DMS53 (cell line): ENCODE measurements around the gene RUNX2.

ENCODE experiments used
- DNase-seq: peaks from one replicate; lab custom pipeline; 2025; lab: John Stamatoyannopoulos, UW

Gene RUNX2

GRCh38 chr6:45415788-45416518 lies 87.8 kb downstream of the RUNX2 start:
- DNase-seq = no peak

GRCh38 chr6:45416700-45417099 lies 88.6 kb downstream of the RUNX2 start:
- DNase-seq = no peak

DNA sequence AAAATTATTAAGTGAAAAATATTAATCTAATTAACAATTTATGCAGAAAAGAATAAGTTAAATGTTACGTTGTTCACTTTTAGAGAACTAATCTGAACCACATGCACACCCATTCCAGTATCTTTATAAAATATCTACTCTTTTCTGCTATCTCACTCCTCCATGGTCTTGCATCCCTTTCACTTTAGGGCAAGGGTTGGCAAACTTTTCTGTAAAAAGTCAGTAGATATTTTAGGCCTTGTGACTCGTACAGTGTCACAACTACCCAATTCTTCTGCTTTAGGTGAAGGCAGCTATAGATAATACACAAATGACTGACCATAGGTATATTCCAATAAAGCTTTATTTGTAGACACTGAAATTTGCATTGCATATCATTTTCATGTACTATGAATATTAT lies 89.3 kb downstream of the RUNX2 start:
- DNase-seq = no peak

DNA sequence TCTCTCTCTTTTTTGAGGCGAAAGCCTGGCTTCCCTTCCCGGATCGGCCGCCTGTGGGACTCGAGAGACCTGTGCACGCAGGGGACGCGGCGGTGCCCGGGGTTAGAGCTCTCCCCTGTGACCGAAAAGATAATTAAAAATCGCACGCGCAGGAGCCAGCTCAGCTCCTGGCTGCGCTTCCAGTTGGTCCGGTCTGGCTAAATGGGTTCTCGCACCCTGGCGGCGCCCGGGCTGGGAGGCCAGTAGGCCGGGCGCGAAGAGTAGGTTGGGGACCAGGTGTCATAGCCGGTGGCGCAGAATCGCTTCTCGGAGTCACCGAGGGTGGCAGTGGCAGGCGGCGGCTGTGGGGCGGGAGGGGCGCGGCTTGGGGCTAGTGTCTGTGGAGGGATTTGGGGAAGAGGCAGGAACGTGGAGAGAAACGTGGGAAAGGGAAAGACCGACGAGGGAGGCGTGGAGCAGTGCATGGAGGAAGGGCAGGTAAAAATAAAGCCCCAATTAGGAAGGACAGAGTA lies 91.5 kb downstream of the RUNX2 start:
- peak; percentile 92 for DNase-seq

DNA sequence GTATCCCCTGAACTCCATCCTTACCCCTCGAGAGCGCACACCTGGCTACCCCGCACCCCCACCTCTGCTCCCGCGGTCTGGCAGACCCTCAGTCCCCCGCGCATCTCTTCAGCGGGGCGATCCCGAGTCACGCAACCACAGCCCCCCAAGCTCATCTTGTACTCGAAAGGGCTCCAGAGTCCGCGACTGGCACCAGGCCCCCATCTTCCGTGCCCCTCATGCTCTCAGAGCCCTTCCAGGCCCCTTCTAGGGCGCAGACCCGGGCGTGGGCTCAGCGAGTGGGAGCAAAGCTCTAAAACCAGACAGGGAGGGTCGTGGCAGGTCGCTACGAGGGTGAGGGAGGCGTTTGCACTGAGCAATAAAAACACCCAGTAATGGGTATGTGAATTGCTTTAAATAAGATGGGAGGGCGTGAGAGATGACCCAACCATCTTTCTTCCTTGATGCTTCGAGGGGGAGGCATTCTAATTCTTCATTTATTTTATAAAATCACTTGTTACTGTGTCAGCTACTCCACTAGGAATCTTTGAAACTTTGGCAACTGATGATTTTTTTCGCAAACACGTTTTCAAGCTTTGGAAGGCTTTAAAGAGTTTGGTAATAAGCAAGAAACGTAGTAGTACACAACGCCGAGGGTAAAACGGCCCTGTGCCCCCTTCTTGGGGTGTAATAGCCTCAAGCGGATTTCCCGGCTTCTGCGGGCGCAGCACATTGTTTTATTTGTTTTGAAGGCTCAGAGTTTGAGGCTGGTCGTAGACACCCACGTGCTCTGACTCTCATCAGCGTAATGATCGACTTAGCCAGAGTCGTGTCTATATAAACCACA lies 92.2 kb downstream of the RUNX2 start:
- peak; percentile 38 for DNase-seq

DNA sequence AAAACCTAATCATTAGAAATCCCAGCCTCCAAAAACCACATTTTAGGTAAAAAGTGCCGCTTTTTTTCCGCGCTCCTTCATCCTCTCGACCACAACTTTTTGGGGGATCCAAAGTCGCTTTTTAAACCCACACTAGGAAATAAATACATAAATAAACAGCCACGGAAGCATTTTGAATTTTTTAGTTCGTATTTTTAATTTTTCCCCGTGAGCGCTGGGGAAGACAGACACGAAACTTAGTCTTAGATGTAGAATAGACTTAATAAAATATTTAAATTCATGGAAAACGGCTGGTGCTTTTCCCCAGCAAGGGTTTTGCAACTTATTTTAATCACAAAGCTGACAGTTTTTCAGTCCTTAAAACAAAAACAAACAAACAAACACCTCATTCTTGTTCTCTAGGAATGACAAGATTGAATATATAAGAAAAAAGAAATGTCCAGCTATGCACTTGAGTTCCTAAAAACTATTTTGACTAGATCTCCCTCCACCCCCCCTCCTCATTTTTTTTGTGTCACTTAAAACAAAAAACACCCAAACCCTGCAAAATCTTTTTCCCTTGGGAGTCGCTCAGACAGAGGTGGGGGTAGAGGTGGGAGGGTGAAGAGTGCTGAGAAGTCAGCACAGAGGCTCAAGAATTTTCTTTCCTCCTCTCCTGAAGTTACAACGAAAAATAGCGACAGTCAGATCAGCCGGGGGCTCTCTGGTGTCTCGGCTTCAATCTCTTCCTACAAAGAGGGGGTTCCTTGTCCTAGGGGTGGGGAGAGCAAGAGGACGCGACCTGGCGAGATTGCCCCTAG lies 93.0 kb downstream of the RUNX2 start:
- DNase-seq = peak; percentile 41

GRCh38 chr6:45421709-45422502 lies 93.8 kb downstream of the RUNX2 start:
- DNase-seq = peak; percentile 72

- DNase-seq = peak; percentile 69
These were observed 94.5 kb downstream of the RUNX2 start for GRCh38 chr6:45422503-45423110.

GRCh38 chr6:45423111-45423823 lies 95.1 kb downstream of the RUNX2 start:
- DNase-seq = peak; percentile 43

- peak; percentile 9 for DNase-seq
These were observed 95.8 kb downstream of the RUNX2 start for GRCh38 chr6:45423824-45424450.

DNA sequence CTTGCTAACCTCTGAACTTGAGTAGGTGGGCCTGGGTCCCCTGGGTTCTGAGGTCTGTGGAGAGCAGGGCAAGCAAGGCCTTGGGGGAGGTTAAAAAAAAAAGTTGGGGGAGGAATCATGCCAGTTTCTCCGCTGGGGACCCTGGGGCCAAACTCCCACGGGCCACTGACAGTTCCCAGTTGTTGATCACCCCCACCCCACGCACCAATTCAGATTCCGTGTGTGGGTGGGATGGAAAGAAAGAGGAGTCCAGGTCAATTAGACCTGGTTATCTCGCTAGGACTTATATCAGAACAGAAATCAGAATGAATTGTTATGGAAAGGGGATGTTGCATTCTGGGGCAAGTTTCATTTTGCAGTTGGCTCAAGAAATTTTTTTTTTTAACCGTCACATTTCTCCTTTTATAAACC lies 96.3 kb downstream of the RUNX2 start:
- no peak for DNase-seq

DNA sequence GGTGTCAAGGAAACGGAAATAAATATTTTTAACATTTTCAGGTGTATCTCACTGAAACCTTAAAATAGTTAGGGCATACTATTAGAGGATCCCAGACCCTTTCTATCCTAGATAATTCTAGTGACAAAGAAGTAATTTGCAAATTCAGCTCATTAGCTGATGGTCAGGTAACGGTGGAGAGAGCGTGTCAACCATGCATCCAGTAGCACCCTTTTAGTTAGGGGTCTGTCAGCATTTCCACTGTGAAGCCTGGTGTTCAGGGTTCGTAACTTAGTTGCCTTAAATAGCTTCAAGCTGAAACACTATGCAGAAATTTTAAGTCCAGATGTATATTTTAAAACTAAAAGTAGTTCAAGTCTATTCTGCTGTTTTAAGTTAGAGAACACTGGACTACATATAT lies 98.1 kb downstream of the RUNX2 start:
- no peak for DNase-seq

GRCh38 chr6:45427726-45428125 lies 99.6 kb downstream of the RUNX2 start:
- DNase-seq = no peak

DNA sequence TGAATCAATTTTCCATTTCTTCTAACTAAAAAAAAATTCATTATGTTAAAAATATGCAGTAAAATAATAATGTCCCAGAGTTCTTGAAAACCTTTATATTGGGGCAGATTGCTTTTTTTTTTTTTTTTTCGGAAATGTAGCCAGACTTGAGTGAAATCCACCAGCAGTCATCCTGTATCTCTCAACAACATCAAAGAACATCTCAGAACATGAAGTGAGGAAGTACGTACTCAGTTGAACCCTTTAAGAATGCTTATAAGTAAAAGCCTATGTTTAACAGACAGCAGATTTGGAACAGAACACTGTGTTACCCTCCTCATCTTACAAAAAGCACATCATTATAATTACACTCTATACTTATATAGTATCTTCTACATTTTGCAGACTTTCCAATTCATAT lies 100.6 kb downstream of the RUNX2 start:
- DNase-seq = no peak

GRCh38 chr6:45430590-45431202 lies 102.6 kb downstream of the RUNX2 start:
- no peak for DNase-seq

DNA sequence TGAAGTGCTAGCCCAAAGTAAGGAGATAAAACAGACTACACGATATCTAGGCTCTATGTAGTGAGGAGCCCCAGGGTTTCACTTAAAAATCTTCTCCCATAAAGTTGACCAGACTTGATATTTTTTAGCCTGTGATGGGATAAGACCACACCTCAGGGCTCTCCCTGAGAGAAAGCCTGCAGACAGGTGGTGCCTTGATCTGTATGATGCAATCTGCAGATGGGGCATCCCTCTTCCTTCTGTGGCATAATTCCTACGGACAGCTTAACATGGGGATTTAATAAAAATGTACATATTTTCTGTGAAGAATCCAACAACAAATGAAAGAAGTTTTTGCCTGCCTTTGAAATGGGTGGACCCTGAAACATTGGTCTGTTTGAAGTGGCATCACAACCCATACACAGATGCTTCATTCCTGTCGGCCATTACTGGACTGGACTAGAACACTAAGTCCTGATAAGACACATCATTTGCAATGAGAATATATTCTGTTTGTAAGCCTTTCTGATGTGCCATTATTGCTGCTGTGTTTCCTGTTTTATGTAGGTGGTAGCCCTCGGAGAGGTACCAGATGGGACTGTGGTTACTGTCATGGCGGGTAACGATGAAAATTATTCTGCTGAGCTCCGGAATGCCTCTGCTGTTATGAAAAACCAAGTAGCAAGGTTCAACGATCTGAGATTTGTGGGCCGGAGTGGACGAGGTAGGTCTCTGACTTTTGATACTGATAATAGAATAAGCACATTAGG lies 103.4 kb downstream of the RUNX2 start:
- no peak for DNase-seq

- DNase-seq = no peak
These were observed 104.8 kb downstream of the RUNX2 start for GRCh38 chr6:45432977-45433376.

- peak; percentile 21 for DNase-seq
These were observed 105.6 kb downstream of the RUNX2 start for GRCh38 chr6:45433533-45434380.
